GM18502 (cell line): ENCODE measurements around the gene CMTM6.
"Not testable (repeated sequence)": the region's sequence is repeated elsewhere in the genome, so short reads cannot be mapped to it uniquely, and the experiment has no call there.

Source experiments
- ATAC-seq: cut with Tn5 transposase; IDR thresholded peaks from one replicate; pipeline ENCODE4 v1.9.1; 2021; ENCODE audit warnings: mild to moderate bottlenecking; ENCODE audit not compliant: unreplicated experiment, poor library complexity

CMTM6 gene

GRCh38 chr3:32502118-32502945 is at the start of gene CMTM6:
TSS of gene CMTM6 (minus strand) at chr3:32502852. CDS start at chr3:32502745, 107 bp downstream.
- ATAC-seq = peak; percentile 81

- no peak for ATAC-seq
Measured at GRCh38 chr3:32552013-32552412, 49.4 kb upstream of the CMTM6 start.

GRCh38 chr3:32551496-32551895 is 48.8 kb upstream of the CMTM6 start:
- ATAC-seq = no peak

- ATAC-seq = no peak
Measured at GRCh38 chr3:32551087-32551486, 48.4 kb upstream of the CMTM6 start.

- no peak for ATAC-seq
Measured at GRCh38 chr3:32545305-32545704, 42.7 kb upstream of the CMTM6 start.

GRCh38 chr3:32544894-32545293 is 42.2 kb upstream of the CMTM6 start:
- no peak for ATAC-seq

GRCh38 chr3:32542807-32543206 is 40.2 kb upstream of the CMTM6 start:
- ATAC-seq = no peak

- ATAC-seq = no peak
Measured at GRCh38 chr3:32540899-32541298, 38.2 kb upstream of the CMTM6 start.

GRCh38 chr3:32532434-32532833 is 29.8 kb upstream of the CMTM6 start:
- no peak for ATAC-seq

- ATAC-seq = peak; percentile 64
Measured at GRCh38 chr3:32531010-32531647, 28.5 kb upstream of the CMTM6 start.

GRCh38 chr3:32525720-32526119 is 23.1 kb upstream of the CMTM6 start:
- ATAC-seq = no peak

- no peak for ATAC-seq
Measured at GRCh38 chr3:32522682-32523081, 20.0 kb upstream of the CMTM6 start.

- not testable (repeated sequence) for ATAC-seq
Measured at GRCh38 chr3:32518921-32519320, 16.3 kb upstream of the CMTM6 start.

- ATAC-seq = peak; percentile 28
Measured at GRCh38 chr3:32516751-32517150, 14.1 kb upstream of the CMTM6 start.

- no peak for ATAC-seq
Measured at GRCh38 chr3:32511005-32511404, 8.4 kb upstream of the CMTM6 start.

- ATAC-seq = peak; percentile 83
Measured at GRCh38 chr3:32510075-32510724, 7.5 kb upstream of the CMTM6 start.

GRCh38 chr3:32508711-32509110 is 6.1 kb upstream of the CMTM6 start:
- no peak for ATAC-seq

- ATAC-seq = no peak
Measured at GRCh38 chr3:32506466-32506865, 3.8 kb upstream of the CMTM6 start.

- ATAC-seq = no peak
Measured at GRCh38 chr3:32502946-32503286, 264 bp upstream of the CMTM6 start.

GRCh38 chr3:32501783-32502117 is 902 bp downstream of the CMTM6 start:
- peak; percentile 2 for ATAC-seq
